ENCODE results near the gene OR1M1. TPM values are rescaled to one million over a fixed set of nuclear protein-coding genes. Genes with fewer than 3 reads are reported as not detected.

The OR1M1 gene
- polyA plus RNA-seq, 3 donors: 0.07 to 0.21 (median 0.09) TPM

Other genes with a start within 250 kb of the OR1M1 start
- under 1 TPM; 0.02 to 0.62 (median 0.04) TPM for gene MUC16, start 76.7 kb upstream of the OR1M1 start, polyA plus RNA-seq (ENCODE audit: insufficient read length in 3 of 3)
- under 1 TPM in 1 of 3 donors, not detected in 2; 0.09 TPM for gene OR7G2, start 20.4 kb downstream of the OR1M1 start, polyA plus RNA-seq (ENCODE audit: insufficient read length in 3 of 3)
- not detected for gene OR7G1, start 28.7 kb downstream of the OR1M1 start, polyA plus RNA-seq (ENCODE audit: insufficient read length in 3 of 3)
- not detected for gene OR7G3, start 39.9 kb downstream of the OR1M1 start, polyA plus RNA-seq (ENCODE audit: insufficient read length in 3 of 3)
- 10 to 100 TPM; 36.1 to 37.7 (median 36.9) TPM for gene ZNF317, start 53.3 kb downstream of the OR1M1 start, polyA plus RNA-seq (ENCODE audit: insufficient read length in 3 of 3)
- gene OR7D2, start 91.9 kb downstream of the OR1M1 start, polyA plus RNA-seq (ENCODE audit: insufficient read length in 3 of 3): under 1 TPM; 0.14 to 0.16 (median 0.14) TPM
- gene OR7D4, start 132.5 kb downstream of the OR1M1 start, polyA plus RNA-seq (ENCODE audit: insufficient read length in 3 of 3): under 1 TPM; 0.04 to 0.08 (median 0.05) TPM
- gene OR7E24, start 163.9 kb downstream of the OR1M1 start, polyA plus RNA-seq (ENCODE audit: insufficient read length in 3 of 3): not detected
- 1 to 10 TPM; 6.7 to 7.4 (median 7.1) TPM for gene ZNF699, start 222.8 kb downstream of the OR1M1 start, polyA plus RNA-seq (ENCODE audit: insufficient read length in 3 of 3)
- gene ZNF559, start 237.1 kb downstream of the OR1M1 start, polyA plus RNA-seq (ENCODE audit: insufficient read length in 3 of 3): 10 to 100 TPM; 56.7 to 72.3 (median 65.9) TPM